ENCODE data around the gene CUL4A. TPM values are rescaled to one million over a fixed set of nuclear protein-coding genes. Genes with fewer than 3 reads are reported as not detected.

CUL4A gene
- polyA plus RNA-seq, 1 donor from 2014 or later = 69.9 TPM

DNA sequence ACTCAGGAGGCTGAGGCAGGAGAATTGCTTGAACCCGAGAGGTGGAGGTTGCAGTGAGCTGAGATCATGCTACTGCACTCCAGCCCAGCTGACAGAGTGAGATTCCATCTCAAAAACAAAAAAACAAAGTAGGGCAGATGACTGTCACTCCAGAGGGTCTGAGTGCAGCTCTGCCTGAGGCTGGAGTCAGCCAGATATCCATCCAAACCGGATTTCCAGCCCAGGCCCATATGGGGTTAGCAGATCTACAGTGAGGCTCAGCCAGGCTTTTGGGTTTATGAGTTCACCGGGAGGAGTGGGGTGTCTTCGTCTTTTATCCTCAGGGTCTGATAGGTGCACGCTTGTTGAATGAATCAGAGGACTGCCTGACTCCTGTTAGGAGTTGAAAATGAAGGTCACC, 106.6 kb downstream of the CUL4A start:
- Histone ChIP-seq H3K4me3 (ENCODE audit: low read length) (no peak overlapping the region), H2AFZ (ENCODE audit: low read depth, low read length) (no peak overlapping the region), H3K9ac (ENCODE audit: low read length) (no peak overlapping the region), H3K9me3 (ENCODE audit: low read length) (no peaks in the 10 kb centered on the region), H3K79me2 (replicated peaks; ENCODE audit: insufficient read depth, low read length) (no peaks in the 10 kb centered on the region), H4K20me1 (ENCODE audit: insufficient read depth) (no peaks in the 10 kb centered on the region), H3K36me3 (ENCODE audit: insufficient read depth, low read length) (no peaks in the 10 kb centered on the region), H3K9me2 (ENCODE audit: insufficient read depth, low read length) (no peaks in the 10 kb centered on the region), H3K27ac (ENCODE audit: low read length) (no peak overlapping the region), H3F3A (ENCODE audit: insufficient read depth, low read length, poor library complexity, severe bottlenecking) (no peaks in the 10 kb centered on the region), H3K27me3 (ENCODE audit: insufficient read depth, low read depth, low read length) (no peaks in the 10 kb centered on the region), H3K4me2 (ENCODE audit: low read length) (no peak overlapping the region)
- TF ChIP-seq SMC3 (conservative IDR thresholded peaks at IDR 0.05; ENCODE audit: poor library complexity) (no peak), RAD21 (conservative IDR thresholded peaks at IDR 0.05) (no peak), POLR2AphosphoS5 (IDR thresholded peaks at IDR 0.05) (no peak), EZH2 (IDR thresholded peaks at IDR 0.05; ENCODE audit: borderline replicate concordance, insufficient read depth, low read length, poor library complexity, severe bottlenecking) (no peak), TAF1 (IDR thresholded peaks at IDR 0.05; ENCODE audit: low read depth) (no peak), EP300 (conservative IDR thresholded peaks at IDR 0.05; ENCODE audit: poor library complexity, severe bottlenecking) (no peak), MXI1 (conservative IDR thresholded peaks at IDR 0.05; ENCODE audit: poor library complexity, severe bottlenecking) (no peak)
- TF ChIP-seq, protein P1, sequence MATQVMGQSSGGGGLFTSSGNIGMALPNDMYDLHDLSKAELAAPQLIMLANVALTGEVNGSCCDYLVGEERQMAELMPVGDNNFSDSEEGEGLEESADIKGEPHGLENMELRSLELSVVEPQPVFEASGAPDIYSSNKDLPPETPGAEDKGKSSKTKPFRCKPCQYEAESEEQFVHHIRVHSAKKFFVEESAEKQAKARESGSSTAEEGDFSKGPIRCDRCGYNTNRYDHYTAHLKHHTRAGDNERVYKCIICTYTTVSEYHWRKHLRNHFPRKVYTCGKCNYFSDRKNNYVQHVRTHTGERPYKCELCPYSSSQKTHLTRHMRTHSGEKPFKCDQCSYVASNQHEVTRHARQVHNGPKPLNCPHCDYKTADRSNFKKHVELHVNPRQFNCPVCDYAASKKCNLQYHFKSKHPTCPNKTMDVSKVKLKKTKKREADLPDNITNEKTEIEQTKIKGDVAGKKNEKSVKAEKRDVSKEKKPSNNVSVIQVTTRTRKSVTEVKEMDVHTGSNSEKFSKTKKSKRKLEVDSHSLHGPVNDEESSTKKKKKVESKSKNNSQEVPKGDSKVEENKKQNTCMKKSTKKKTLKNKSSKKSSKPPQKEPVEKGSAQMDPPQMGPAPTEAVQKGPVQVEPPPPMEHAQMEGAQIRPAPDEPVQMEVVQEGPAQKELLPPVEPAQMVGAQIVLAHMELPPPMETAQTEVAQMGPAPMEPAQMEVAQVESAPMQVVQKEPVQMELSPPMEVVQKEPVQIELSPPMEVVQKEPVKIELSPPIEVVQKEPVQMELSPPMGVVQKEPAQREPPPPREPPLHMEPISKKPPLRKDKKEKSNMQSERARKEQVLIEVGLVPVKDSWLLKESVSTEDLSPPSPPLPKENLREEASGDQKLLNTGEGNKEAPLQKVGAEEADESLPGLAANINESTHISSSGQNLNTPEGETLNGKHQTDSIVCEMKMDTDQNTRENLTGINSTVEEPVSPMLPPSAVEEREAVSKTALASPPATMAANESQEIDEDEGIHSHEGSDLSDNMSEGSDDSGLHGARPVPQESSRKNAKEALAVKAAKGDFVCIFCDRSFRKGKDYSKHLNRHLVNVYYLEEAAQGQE (IDR thresholded peaks at IDR 0.05; ENCODE audit: borderline replicate concordance) = no peak
- TF ChIP-seq, protein P2, sequence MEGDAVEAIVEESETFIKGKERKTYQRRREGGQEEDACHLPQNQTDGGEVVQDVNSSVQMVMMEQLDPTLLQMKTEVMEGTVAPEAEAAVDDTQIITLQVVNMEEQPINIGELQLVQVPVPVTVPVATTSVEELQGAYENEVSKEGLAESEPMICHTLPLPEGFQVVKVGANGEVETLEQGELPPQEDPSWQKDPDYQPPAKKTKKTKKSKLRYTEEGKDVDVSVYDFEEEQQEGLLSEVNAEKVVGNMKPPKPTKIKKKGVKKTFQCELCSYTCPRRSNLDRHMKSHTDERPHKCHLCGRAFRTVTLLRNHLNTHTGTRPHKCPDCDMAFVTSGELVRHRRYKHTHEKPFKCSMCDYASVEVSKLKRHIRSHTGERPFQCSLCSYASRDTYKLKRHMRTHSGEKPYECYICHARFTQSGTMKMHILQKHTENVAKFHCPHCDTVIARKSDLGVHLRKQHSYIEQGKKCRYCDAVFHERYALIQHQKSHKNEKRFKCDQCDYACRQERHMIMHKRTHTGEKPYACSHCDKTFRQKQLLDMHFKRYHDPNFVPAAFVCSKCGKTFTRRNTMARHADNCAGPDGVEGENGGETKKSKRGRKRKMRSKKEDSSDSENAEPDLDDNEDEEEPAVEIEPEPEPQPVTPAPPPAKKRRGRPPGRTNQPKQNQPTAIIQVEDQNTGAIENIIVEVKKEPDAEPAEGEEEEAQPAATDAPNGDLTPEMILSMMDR (IDR thresholded peaks at IDR 0.05; ENCODE audit: poor library complexity, severe bottlenecking) = no peak

Small RNAs within 50 kb of the gene (small RNA-seq; reads per million reads assigned to genes)
- gene AL137002.1 (0 reads per million in 3 experiments), gene MIR8075 (0 reads per million in 3 experiments)

Other genes starting within 250 kb of the CUL4A start
- gene MCF2L, start 240.4 kb upstream of the CUL4A start, polyA plus RNA-seq = 88.0 and 95.2 TPM in 2 replicates
- 0.32 and 0.40 TPM in 2 replicates for gene F7, start 103.8 kb upstream of the CUL4A start, polyA plus RNA-seq
- gene F10, start 86.8 kb upstream of the CUL4A start, polyA plus RNA-seq = not detected in 2 replicates
- gene PROZ, start 51.0 kb upstream of the CUL4A start, polyA plus RNA-seq = not detected in 2 replicates
- 81.3 and 102 TPM in 2 replicates for gene PCID2, start 944 bp upstream of the CUL4A start, polyA plus RNA-seq
- gene LAMP1, start 87.6 kb downstream of the CUL4A start, polyA plus RNA-seq = 56.7 and 69.7 TPM in 2 replicates
- gene GRTP1, start 154.5 kb downstream of the CUL4A start, polyA plus RNA-seq = 1.8 TPM in 1 of 2 replicates, not detected in the other
- gene ADPRHL1, start 243.9 kb downstream of the CUL4A start, polyA plus RNA-seq = 1.1 and 3.2 TPM in 2 replicates